Heart right ventricle (tissue), 16 donors: ENCODE measurements around the gene FAM83C. TPM values are rescaled to one million over a fixed set of nuclear protein-coding genes. Genes with fewer than 3 reads are reported as not detected.

Source experiments
- ATAC-seq, 8 donors: fragments of 200-7000 bp; cut with Tn5 transposase; one replicate each; pipeline ENCODE4 v1.9.1; 2020; ENCODE audit warnings: mild to moderate bottlenecking in 8 of 8, moderate library complexity in 8 of 8, moderate number of reproducible peaks in 1 of 8
- DNase-seq, 2 donors: peaks; one replicate each; pipeline ENCODE4 v3.0.0-alpha.2; 2020
- H3K27ac ChIP-seq, 10 donors: fragments of 200-600 bp; sonication (generic) in 2 of 10; one replicate each; pipeline versions ENCODE4 v1.5.0 to v1.8.0; 2020 to 2022; ENCODE audit warnings: mild to moderate bottlenecking in 3 of 10
- H3K27me3 ChIP-seq, 7 donors: fragments of 200-600 bp; one replicate each; pipeline ENCODE4 v1.8.0; 2021 to 2022; ENCODE audit warnings: mild to moderate bottlenecking in 2 of 7
- H3K36me3 ChIP-seq, 9 donors: fragments of 200-600 bp; sonication (generic) in 1 of 9; one replicate each; pipeline versions ENCODE4 v1.5.0 to v1.8.0; 2020 to 2022; ENCODE audit warnings: mild to moderate bottlenecking in 2 of 9
- H3K4me1 ChIP-seq, 9 donors: fragments of 200-600 bp; sonication (generic) in 1 of 9; one replicate each; pipeline versions ENCODE4 v1.5.0 to v1.8.0; 2020 to 2022; ENCODE audit warnings: mild to moderate bottlenecking in 4 of 9
- H3K4me3 ChIP-seq, 10 donors: fragments of 200-600 bp; sonication (generic) in 2 of 10; one replicate each; pipeline versions ENCODE4 v1.5.0 to v1.8.0; 2020 to 2022; ENCODE audit warnings: mild to moderate bottlenecking in 7 of 10, moderate library complexity in 2 of 10
- H3K9me3 ChIP-seq, 11 donors: fragments of 200-600 bp in 10 of 11; sonication (generic) in 2 of 11; one replicate each; pipeline versions ENCODE4 v1.5.0 to v1.8.0; 2013 to 2022; ENCODE audit warnings: mild to moderate bottlenecking in 2 of 11, control low read depth in 1 of 11, moderate library complexity in 1 of 11
- CTCF ChIP-seq, 9 donors: fragments of 200-600 bp; sonication (generic) in 2 of 9; IDR thresholded peaks; one replicate each; pipeline versions ENCODE4 v1.5.0 to v1.8.0; 2021 to 2022; ENCODE audit warnings: antibody characterized with exemption in 9 of 9, mild to moderate bottlenecking in 5 of 9, moderate library complexity in 1 of 9
- WGBS, 2 donors: extraction: QIAGEN DNeasy Blood & Tissue Kit; methylation state at CpG; one replicate each; pipeline ENCODE4 v1.1.7; 2013; ENCODE audit warnings: inconsistent platforms in 1 of 2; 5-methylcytosine and 5-hydroxymethylcytosine counted together
- intact Hi-C, 10 donors: fragments of 100-400 bp; cut with DNase I; formaldehyde crosslinking; loops; one replicate each; pipeline versions ENCODE4 v1.11.1 to v1.14.2; 2022
- polyA plus RNA-seq, 2 donors: library from polyadenylated mRNA; stranded (reverse); fragments of 200-250 nt; gene quantifications; one replicate each; pipeline ENCODE4 v1.2.3, GENCODE V29; 2013
- total RNA-seq, 10 donors: library from RNA; stranded (reverse); fragmentation: NEBNext Ultra II Directional in 3 of 10; extraction: Animal tissue kit (Norgen Biotek cat#: 25700) in 3 of 10; gene quantifications; one replicate each; pipeline versions ENCODE4 v1.2.1 to v1.2.4, GENCODE V29; 2021 to 2023
- donor health status: Arrhythmogenic right ventricular cardiomyopathy.
- donor health status: ischemic (EF 13 %, LVEDD 7.1; RV severe dilation, severe dysfunction).
- donor health status: healthy with polysubstance abuse.
- donor health status: DM: no; HTN: yes; CAD: no.
- donor health status: DM: no; HTN: no; CAD: no.
- donor health status: ischemic (EF 25% LVEDD 6.9; RV normal size, moderate dysfunction).
- donor health status: ischemic (EF 25% LVEDD 5.7; RV mildly dilated, moderate dysfunction).
- donor health status: healthy.
- donor health status: DM: yes; HTN: yes; CAD: no.
- donor health status: Ischemic cardiomyopathy.
- donor health status: ischemic (EF 35%, LVEDD 5.7; RV mildly dilated, moderate dysfunction).
- donor health status: nonischemic (EF 11% LVEDD 7.7; RV severe dilation, severe dysfunction).
- donor health status: DM: yes; HTN: yes; CAD: no.
- donor health status: PGD.
- donor health status: ischemic (EF 29% LVEDD 5.4; RV normal size, mild dysfunction).
- donor health status: nonischemic (EF 23%, LVEDD 6.1; RV moderate dilation, normal function).

FAM83C gene
- total and polyA plus RNA-seq, 12 donors = 0.03 TPM; not detected in 11

GRCh38 chr20:35238735-35239134, 53.5 kb downstream of the FAM83C start:
- Histone ChIP-seq H3K27me3 (no peaks in the 10 kb centered on the region), H3K4me3 (no peak overlapping the region), H3K36me3 (peaks cover 0 to 28% (median 0%) of the 10 kb centered on the region in 9 donors), H3K27ac (no peak overlapping the region), H3K9me3 (peaks cover 0 to 3% (median 0%) of the 10 kb centered on the region in 11 donors), H3K4me1 (peaks cover 0 to 8% (median 0%) of the 10 kb centered on the region in 9 donors)
- TF ChIP-seq CTCF (IDR thresholded peaks at IDR 0.05) = no peak
- DNase-seq = no peak
- no peak for ATAC-seq
- intact Hi-C loops = no loop called here
- 89 to 90% methylated on average over 5 of the region's 5 CpGs for WGBS, 2 donors

- Histone ChIP-seq H3K4me3 (no peak overlapping the region), H3K36me3 (peaks cover 0 to 28% (median 0%) of the 10 kb centered on the region in 9 donors), H3K4me1 (peaks cover 0 to 8% (median 0%) of the 10 kb centered on the region in 9 donors), H3K9me3 (peaks cover 0 to 3% (median 0%) of the 10 kb centered on the region in 11 donors), H3K27me3 (no peaks in the 10 kb centered on the region), H3K27ac (no peak overlapping the region)
- intact Hi-C loops = no loop called here
- WGBS, 2 donors = 86 to 96% methylated on average over 4 of the region's 4 CpGs
- DNase-seq (no peak), ATAC-seq (no peak)
- TF ChIP-seq CTCF (IDR thresholded peaks at IDR 0.05) = no peak
These were observed 54.1 kb downstream of the FAM83C start for GRCh38 chr20:35238170-35238569.

GRCh38 chr20:35237486-35237885, 54.7 kb downstream of the FAM83C start:
- Histone ChIP-seq H3K27ac (no peak overlapping the region), H3K27me3 (no peaks in the 10 kb centered on the region), H3K4me3 (no peak overlapping the region), H3K36me3 (peaks cover 0 to 28% (median 0%) of the 10 kb centered on the region in 9 donors), H3K4me1 (peaks cover 0 to 8% (median 0%) of the 10 kb centered on the region in 9 donors), H3K9me3 (peaks cover 0 to 3% (median 0%) of the 10 kb centered on the region in 11 donors)
- intact Hi-C loops = no loop called here
- TF ChIP-seq CTCF (IDR thresholded peaks at IDR 0.05) = no peak
- ATAC-seq (no peak), DNase-seq (no peak)

GRCh38 chr20:35235881-35236280, 56.3 kb downstream of the FAM83C start:
- no peaks in the 10 kb centered on the region for H3K27me3 ChIP-seq
- DNase-seq = no peak
- peak in 1 of 8 donors; percentile 35 for ATAC-seq

More at GRCh38 chr20:35235881-35236280, 56.3 kb downstream of the FAM83C start:
- H3K4me3 ChIP-seq = no peak overlapping the region
- TF ChIP-seq CTCF (IDR thresholded peaks at IDR 0.05) = no peak
- peaks cover 0 to 3% (median 0%) of the 10 kb centered on the region in 11 donors for H3K9me3 ChIP-seq
- intact Hi-C loops = no loop called here
- WGBS, 2 donors = 90 to 91% methylated on average over 6 of the region's 6 CpGs
- no peak overlapping the region for H3K27ac ChIP-seq
- peaks cover 0 to 8% (median 0%) of the 10 kb centered on the region in 9 donors for H3K4me1 ChIP-seq
- H3K36me3 ChIP-seq = peaks cover 0 to 35% (median 0%) of the 10 kb centered on the region in 9 donors

Other genes with a start within 250 kb of the FAM83C start
- 10 to 100 TPM; 32.2 to 46.4 (median 38.5) TPM for gene TRPC4AP, start 199.6 kb downstream of the FAM83C start, total RNA-seq
- 10 to 100 TPM; 26.2 to 32.7 TPM for gene TRPC4AP, start 199.6 kb downstream of the FAM83C start, polyA plus RNA-seq
- gene EDEM2, start 145.1 kb downstream of the FAM83C start, total RNA-seq = 10 to 100 TPM in 8 of 10 donors, 1 to 10 TPM in 2; 7.2 to 26.1 (median 11.0) TPM
- 10 to 100 TPM in 1 of 2 donors, 1 to 10 TPM in 1; 6.4 to 24.0 TPM for gene EDEM2, start 145.1 kb downstream of the FAM83C start, polyA plus RNA-seq
- 10 to 100 TPM in 3 of 10 donors, 1 to 10 TPM in 7; 3.0 to 21.1 (median 6.8) TPM for gene PROCR, start 120.4 kb downstream of the FAM83C start, total RNA-seq
- 10 to 100 TPM; 20.5 to 26.7 TPM for gene PROCR, start 120.4 kb downstream of the FAM83C start, polyA plus RNA-seq
- 1 to 10 TPM in 1 of 10 donors, under 1 TPM in 8, not detected in 1; 0.09 to 1.2 (median 0.35) TPM for gene MMP24, start 65.7 kb downstream of the FAM83C start, total RNA-seq
- gene MMP24, start 65.7 kb downstream of the FAM83C start, polyA plus RNA-seq = under 1 TPM; 0.09 to 0.22 TPM
- 10 to 100 TPM; 36.8 to 62.4 (median 46.1) TPM for gene MMP24OS, start 14.3 kb downstream of the FAM83C start, total RNA-seq
- gene MMP24OS, start 14.3 kb downstream of the FAM83C start, polyA plus RNA-seq = 10 to 100 TPM; 14.4 to 64.1 TPM
- gene EIF6, start 7.7 kb downstream of the FAM83C start, total RNA-seq = 10 to 100 TPM; 28.2 to 57.5 (median 39.0) TPM
- 100 to 1,000 TPM in 1 of 2 donors, 10 to 100 TPM in 1; 33.4 to 155 TPM for gene EIF6, start 7.7 kb downstream of the FAM83C start, polyA plus RNA-seq
- 100 to 1,000 TPM in 9 of 10 donors, 10 to 100 TPM in 1; 74.0 to 136 (median 123) TPM for gene UQCC1, start 119.5 kb upstream of the FAM83C start, total RNA-seq
- gene UQCC1, start 119.5 kb upstream of the FAM83C start, polyA plus RNA-seq = 10 to 100 TPM; 48.9 to 75.8 TPM
- under 1 TPM in 4 of 10 donors, not detected in 6; 0.08 to 0.15 (median 0.11) TPM for gene GDF5, start 145.8 kb upstream of the FAM83C start, total RNA-seq
- under 1 TPM in 1 of 2 donors, not detected in 1; 0.26 TPM for gene GDF5, start 145.8 kb upstream of the FAM83C start, polyA plus RNA-seq
- 10 to 100 TPM in 9 of 10 donors, 1 to 10 TPM in 1; 9.6 to 18.8 (median 13.8) TPM for gene CEP250, start 163.2 kb upstream of the FAM83C start, total RNA-seq
- 10 to 100 TPM in 1 of 2 donors, 1 to 10 TPM in 1; 4.8 to 15.4 TPM for gene CEP250, start 163.2 kb upstream of the FAM83C start, polyA plus RNA-seq
- not detected for gene C20orf173, start 237.2 kb upstream of the FAM83C start, total RNA-seq
- gene C20orf173, start 237.2 kb upstream of the FAM83C start, polyA plus RNA-seq = not detected
- gene ERGIC3, start 249.7 kb upstream of the FAM83C start, total RNA-seq = 100 to 1,000 TPM in 6 of 10 donors, 10 to 100 TPM in 4; 40.9 to 143 (median 102) TPM
- 100 to 1,000 TPM; 101 to 129 TPM for gene ERGIC3, start 249.7 kb upstream of the FAM83C start, polyA plus RNA-seq